H7 (cell line): Measurements from ENCODE around the gene MPDU1. TPM values are rescaled to one million over a fixed set of nuclear protein-coding genes. Genes with fewer than 3 reads are reported as not detected.

ENCODE experiments used
- DNase-seq: peaks from one replicate; pipeline ENCODE4 v3.0.0; 2012
- H3K27me3 ChIP-seq: 2 replicates; pipeline ENCODE4 v1.6.0; 2011; ENCODE audit warnings: mild to moderate bottlenecking, low read length; ENCODE audit not compliant: control insufficient read depth, insufficient read depth
- H3K36me3 ChIP-seq: replicated peaks from 2 replicates; pipeline ENCODE4 v1.5.1; 2011; ENCODE audit warnings: low read length; ENCODE audit not compliant: control insufficient read depth, insufficient read depth
- H3K4me3 ChIP-seq: 2 replicates; pipeline ENCODE4 v1.5.1; 2011; ENCODE audit warnings: low read depth, mild to moderate bottlenecking, control low read depth, low read length, moderate library complexity; ENCODE audit not compliant: insufficient read depth
- total RNA-seq: library from RNA; depleted of rRNA; stranded (reverse); fragments of >200 nt; shearing (Covaris generic); gene quantifications from 2 replicates; pipeline ENCODE4 v1.2.3, GENCODE V29; 2014; rRNA removed

The MPDU1 gene
- 111 and 146 TPM in 2 replicates for total RNA-seq

GRCh38 chr17:7583253-7584109 lies at the start of gene MPDU1:
TSS of gene MPDU1 (plus strand) at chr17:7583852. CDS start at chr17:7583863, 11 bp downstream.
- H3K27me3 ChIP-seq: no peaks in the 10 kb centered on the region
- peak; percentile 95 for DNase-seq
- H3K4me3 ChIP-seq: peak within 1 kb of the TSS; percentile 70
- H3K36me3 ChIP-seq: peaks cover 7% of the 10 kb centered on the region

GRCh38 chr17:7538050-7538449 lies 45.6 kb upstream of the MPDU1 start:
- DNase-seq: no peak
- no peaks in the 10 kb centered on the region for H3K27me3 ChIP-seq
- no peak overlapping the region for H3K4me3 ChIP-seq
- no peaks in the 10 kb centered on the region for H3K36me3 ChIP-seq

- H3K4me3 ChIP-seq: no peak overlapping the region
- no peak for DNase-seq
- no peaks in the 10 kb centered on the region for H3K36me3 ChIP-seq
- no peaks in the 10 kb centered on the region for H3K27me3 ChIP-seq
Observed at GRCh38 chr17:7538891-7539545, 44.6 kb upstream of the MPDU1 start.

- DNase-seq: no peak
- no peaks in the 10 kb centered on the region for H3K27me3 ChIP-seq
- no peak overlapping the region for H3K4me3 ChIP-seq
- no peaks in the 10 kb centered on the region for H3K36me3 ChIP-seq
Observed at GRCh38 chr17:7541074-7541621, 42.5 kb upstream of the MPDU1 start.

GRCh38 chr17:7544911-7545310 lies 38.7 kb upstream of the MPDU1 start:
- DNase-seq: no peak
- no peak overlapping the region for H3K4me3 ChIP-seq
- H3K36me3 ChIP-seq: no peaks in the 10 kb centered on the region
- peaks cover 7% of the 10 kb centered on the region; the same call in 1 of the 2 replicates for H3K27me3 ChIP-seq

GRCh38 chr17:7548585-7549400 lies 34.9 kb upstream of the MPDU1 start, which contains the start of gene TNFSF12:
TSS of gene TNFSF12 (plus strand) at chr17:7549058. CDS start at chr17:7549154, 96 bp downstream.
- Histone ChIP-seq H3K4me3 (peak within 1 kb of the TSS; percentile 71), H3K27me3 (peaks cover 7% of the 10 kb centered on the region; the same call in 1 of the 2 replicates), H3K36me3 (no peaks in the 10 kb centered on the region)
- DNase-seq: peak; percentile 92

- H3K36me3 ChIP-seq: no peaks in the 10 kb centered on the region
- H3K4me3 ChIP-seq: peak overlapping the region; percentile 71
- peaks cover 7% of the 10 kb centered on the region; the same call in 1 of the 2 replicates for H3K27me3 ChIP-seq
- peak; percentile 43 for DNase-seq
Observed at GRCh38 chr17:7549401-7550055, 34.1 kb upstream of the MPDU1 start.

GRCh38 chr17:7550344-7550743 lies 33.3 kb upstream of the MPDU1 start:
- peaks cover 7% of the 10 kb centered on the region; the same call in 1 of the 2 replicates for H3K27me3 ChIP-seq
- H3K36me3 ChIP-seq: no peaks in the 10 kb centered on the region
- peak; percentile 28 for DNase-seq
- no peak overlapping the region for H3K4me3 ChIP-seq

GRCh38 chr17:7551396-7551795 lies 32.3 kb upstream of the MPDU1 start:
- Histone ChIP-seq H3K4me3 (no peak overlapping the region), H3K27me3 (peaks cover 7% of the 10 kb centered on the region; the same call in 1 of the 2 replicates), H3K36me3 (no peaks in the 10 kb centered on the region)
- no peak for DNase-seq

- Histone ChIP-seq H3K4me3 (no peak overlapping the region), H3K27me3 (peaks cover 7% of the 10 kb centered on the region; the same call in 1 of the 2 replicates), H3K36me3 (no peaks in the 10 kb centered on the region)
- no peak for DNase-seq
Observed at GRCh38 chr17:7552621-7553051, 31.0 kb upstream of the MPDU1 start.

GRCh38 chr17:7553356-7553755 lies 30.3 kb upstream of the MPDU1 start:
- no peak for DNase-seq
- Histone ChIP-seq H3K4me3 (no peak overlapping the region), H3K27me3 (peaks cover 4% of the 10 kb centered on the region; the same call in 1 of the 2 replicates), H3K36me3 (no peaks in the 10 kb centered on the region)

GRCh38 chr17:7555320-7555948 lies 28.2 kb upstream of the MPDU1 start:
- Histone ChIP-seq H3K36me3 (no peaks in the 10 kb centered on the region), H3K4me3 (no peak overlapping the region), H3K27me3 (no peaks in the 10 kb centered on the region)
- DNase-seq: peak; percentile 72

- Histone ChIP-seq H3K27me3 (no peaks in the 10 kb centered on the region), H3K36me3 (no peaks in the 10 kb centered on the region), H3K4me3 (no peak overlapping the region)
- DNase-seq: no peak
Observed at GRCh38 chr17:7556627-7557026, 27.0 kb upstream of the MPDU1 start.
